Measurements from ENCODE around the gene HYOU1. TPM values are rescaled to one million over a fixed set of nuclear protein-coding genes. Genes with fewer than 3 reads are reported as not detected.

Gene HYOU1
- total and polyA plus RNA-seq, 2 of the 8 experiments (the other 6 are each of a cell fraction or from before 2014, with no cell fraction given): 239 to 295 TPM

DNA sequence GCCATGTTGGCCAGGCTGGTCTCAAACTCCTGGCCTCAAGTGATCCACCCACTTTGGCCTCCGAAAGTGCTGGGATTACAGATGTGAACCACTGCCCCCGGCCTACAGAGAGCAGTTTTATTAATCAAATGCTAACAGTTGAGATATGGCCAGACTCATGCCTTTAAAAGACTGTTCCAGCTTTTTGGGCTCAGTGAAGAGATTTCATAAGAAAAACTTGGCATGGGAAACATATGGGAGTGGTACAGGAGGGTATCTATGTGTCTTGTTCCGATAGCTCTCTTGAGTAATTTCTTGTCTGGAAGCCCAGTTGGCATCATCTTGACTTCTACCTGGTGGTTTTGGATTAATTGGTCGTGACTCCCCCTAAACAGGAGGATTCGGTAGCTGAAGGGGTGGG lies 18.1 kb downstream of the HYOU1 start (continued):
- TF ChIP-seq E2F6 (IDR thresholded peaks at IDR 0.05) (no peak), ATF3 (IDR thresholded peaks at IDR 0.05; ENCODE audit: insufficient read depth, low read depth, low read length) (no peak), SIX5 (IDR thresholded peaks at IDR 0.05; ENCODE audit: low read depth, low read length) (no peak), SP4 (IDR thresholded peaks at IDR 0.05; ENCODE audit: low read length) (no peak)

Measured in H1 (cell line).